SU-DHL-6 (cell line): ENCODE data around the gene CHP1.

Source experiments
- H2AFZ ChIP-seq: fragments of 200-600 bp; sonication (generic); 2 replicates; pipeline ENCODE4 v1.6.1; 2014; ENCODE audit warnings: low read depth, mild to moderate bottlenecking, moderate library complexity, mixed read lengths, antibody characterized with exemption, low read length; ENCODE audit not compliant: severe bottlenecking
- H3F3A ChIP-seq: fragments of 200-600 bp; shearing (Covaris generic); 2 replicates; pipeline ENCODE4 v1.6.0; 2016; ENCODE audit warnings: antibody characterized with exemption, mild to moderate bottlenecking; ENCODE audit not compliant: insufficient read depth
- H3K27ac ChIP-seq: fragments of 200-600 bp; sonication (generic); 2 replicates; pipeline ENCODE4 v1.5.1; 2016; ENCODE audit warnings: low read depth, mild to moderate bottlenecking, low read length, moderate library complexity, mixed read lengths
- H3K27me3 ChIP-seq: fragments of 200-600 bp; sonication (generic), shearing (Covaris generic); 2 replicates; pipeline ENCODE4 v1.6.0; 2014; ENCODE audit warnings: mild to moderate bottlenecking, low read length
- H3K36me3 ChIP-seq: fragments of 200-600 bp; sonication (generic); 2 replicates; pipeline ENCODE4 v1.6.1; 2014; ENCODE audit warnings: mild to moderate bottlenecking, low read length, mixed read lengths
- H3K4me2 ChIP-seq: fragments of 300-600, 200-600 bp; shearing (Covaris generic), sonication (generic); 2 replicates; pipeline ENCODE4 v1.6.0; 2014; ENCODE audit warnings: low read length, low read depth, mild to moderate bottlenecking; ENCODE audit not compliant: poor library complexity, severe bottlenecking
- H3K4me3 ChIP-seq: fragments of 200-600 bp; sonication (generic); 2 replicates; pipeline ENCODE4 v1.5.1; 2014; ENCODE audit warnings: antibody characterized with exemption, low read length, mild to moderate bottlenecking, mixed read lengths; ENCODE audit not compliant: insufficient read depth, poor library complexity, severe bottlenecking
- H3K79me2 ChIP-seq: fragments of 200-600 bp; sonication (generic); 2 replicates; pipeline ENCODE4 v1.6.1; 2014; ENCODE audit warnings: mild to moderate bottlenecking, low read length, moderate library complexity; ENCODE audit not compliant: insufficient read depth
- H3K9ac ChIP-seq: fragments of 200-600 bp; sonication (generic); 2 replicates; pipeline ENCODE4 v1.7.0; 2014; ENCODE audit warnings: mild to moderate bottlenecking, low read length
- H3K9me2 ChIP-seq: fragments of 200-600 bp; sonication (generic); replicated peaks from 2 replicates; pipeline ENCODE4 v1.6.1; 2014; ENCODE audit warnings: low read length; ENCODE audit not compliant: insufficient read depth
- H3K9me3 ChIP-seq: fragments of 200-600 bp; sonication (generic); 2 replicates; pipeline ENCODE4 v1.6.1; 2014; ENCODE audit warnings: low read length, mixed read lengths; ENCODE audit not compliant: insufficient read depth
- H4K20me1 ChIP-seq: fragments of 200-600 bp; sonication (generic); 2 replicates; pipeline ENCODE4 v1.6.1; 2014; ENCODE audit warnings: low read depth, mild to moderate bottlenecking, antibody characterized with exemption, low read length, moderate library complexity, mixed read lengths
- CTCF ChIP-seq: fragments of 200-600 bp; sonication (generic); IDR thresholded peaks from one replicate; pipeline ENCODE4 v1.5.1; 2017; ENCODE audit warnings: antibody characterized with exemption, mild to moderate bottlenecking, low read length, moderate library complexity; ENCODE audit not compliant: insufficient read depth, poor library complexity, severe bottlenecking
- EZH2phosphoT487 ChIP-seq: fragments of 200-600 bp; sonication (generic), shearing (Covaris generic); conservative IDR thresholded peaks from 2 replicates; pipeline ENCODE4 v1.6.1; 2018; ENCODE audit warnings: mild to moderate bottlenecking, antibody characterized with exemption, low read length, moderate library complexity, mixed read lengths

The CHP1 gene

DNA sequence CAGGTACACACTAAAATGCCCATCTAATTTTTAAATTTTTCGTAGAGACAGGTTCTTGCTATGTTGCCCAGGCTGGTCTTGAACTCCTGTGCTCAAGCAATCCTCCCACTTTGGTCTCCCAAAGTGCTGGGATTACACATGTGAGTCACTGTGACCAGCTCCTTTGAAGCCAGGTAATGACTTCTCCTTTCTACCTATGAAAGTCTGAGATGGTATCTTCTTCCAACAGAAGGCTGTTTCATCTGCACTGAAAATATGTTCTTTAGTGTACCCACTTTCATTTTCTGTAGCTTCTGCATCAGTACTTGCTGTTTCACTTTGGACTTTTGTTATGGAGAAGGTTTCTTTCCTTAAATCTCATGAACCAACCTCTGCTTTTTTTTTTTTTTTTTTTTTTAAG, 92.5 kb downstream of the CHP1 start:
- Histone ChIP-seq H3K4me3 (no peak overlapping the region), H3F3A (0 out of 2 replicates have a peak, but pooled peaks cover 2% of the 10 kb centered on the region), H3K9me2 (no peaks in the 10 kb centered on the region), H3K4me2 (no peak overlapping the region), H3K9ac (no peak overlapping the region), H2AFZ (no peak overlapping the region), H3K36me3 (no peaks in the 10 kb centered on the region; the same call in 1 of the 2 replicates), H3K27me3 (no peaks in the 10 kb centered on the region), H3K27ac (no peak overlapping the region), H4K20me1 (no peaks in the 10 kb centered on the region), H3K9me3 (no peaks in the 10 kb centered on the region), H3K79me2 (peaks cover 18% of the 10 kb centered on the region; the same call in 1 of the 2 replicates)
- no peak for TF ChIP-seq CTCF
- TF ChIP-seq EZH2phosphoT487, result no peak

- peaks cover 3% of the 10 kb centered on the region; the same call in 1 of the 2 replicates for H3K36me3 ChIP-seq
- peaks cover 6% of the 10 kb centered on the region; the same call in 1 of the 2 replicates for H4K20me1 ChIP-seq
- peak overlapping the region; percentile 57 for H2AFZ ChIP-seq
- H3K9me2 ChIP-seq, result no peaks in the 10 kb centered on the region
- no peaks in the 10 kb centered on the region for H3K27me3 ChIP-seq
- TF ChIP-seq CTCF, result no peak
- TF ChIP-seq EZH2phosphoT487, result no peak
- H3F3A ChIP-seq, result peaks cover 12% of the 10 kb centered on the region
- no peaks in the 10 kb centered on the region for H3K9me3 ChIP-seq
- peak overlapping the region; percentile 68; the same call in 1 of the 2 replicates for H3K27ac ChIP-seq
- peak overlapping the region; percentile 88 for H3K9ac ChIP-seq
- peak overlapping the region; percentile 78 for H3K4me3 ChIP-seq
- H3K79me2 ChIP-seq, result peaks cover 51% of the 10 kb centered on the region
- peak overlapping the region; percentile 84 for H3K4me2 ChIP-seq
These were observed 100.2 kb downstream of the CHP1 start for GRCh38 chr15:41331281-41331680.
